ENCODE results near the gene SSU72. TPM values are rescaled to one million over a fixed set of nuclear protein-coding genes. Genes with fewer than 3 reads are reported as not detected.
A peak's percentile ranks its signal among the peaks of the same experiment; 100 is the strongest.

Gene SSU72
- total RNA-seq, 1 donor from 2014 or later, result 117 TPM

GRCh38 chr1:1543706-1544099, 31.0 kb downstream of the SSU72 start:
- no peaks in the 10 kb centered on the region for H3K9me3 Mint-ChIP-seq (ENCODE audit: unreplicated experiment)
- TF ChIP-seq CTCF (IDR thresholded peaks at IDR 0.05), result no peak
- peaks cover 2% of the 10 kb centered on the region for H3K36me3 Mint-ChIP-seq (ENCODE audit: unreplicated experiment)
- no peaks in the 10 kb centered on the region for H3K27me3 Mint-ChIP-seq (ENCODE audit: unreplicated experiment)
- no peak for DNase-seq (ENCODE audit: extremely low spot score, unreplicated experiment)
- no peak overlapping the region for H3K4me3 Mint-ChIP-seq (ENCODE audit: unreplicated experiment)
- H3K27ac Mint-ChIP-seq (ENCODE audit: unreplicated experiment), result no peak overlapping the region
- H3K4me1 Mint-ChIP-seq (ENCODE audit: unreplicated experiment), result peaks cover 7% of the 10 kb centered on the region

- Mint-ChIP-seq H3K27ac (ENCODE audit: unreplicated experiment) (no peak overlapping the region), H3K27me3 (ENCODE audit: unreplicated experiment) (no peaks in the 10 kb centered on the region), H3K4me1 (ENCODE audit: unreplicated experiment) (peaks cover 10% of the 10 kb centered on the region), H3K4me3 (ENCODE audit: unreplicated experiment) (no peak overlapping the region), H3K9me3 (ENCODE audit: unreplicated experiment) (no peaks in the 10 kb centered on the region), H3K36me3 (ENCODE audit: unreplicated experiment) (peaks cover 2% of the 10 kb centered on the region)
- TF ChIP-seq CTCF (IDR thresholded peaks at IDR 0.05), result no peak
- DNase-seq (ENCODE audit: extremely low spot score, unreplicated experiment), result no peak
Observed at GRCh38 chr1:1542766-1543705, 31.6 kb downstream of the SSU72 start.

- TF ChIP-seq CTCF (IDR thresholded peaks at IDR 0.05), result no peak
- Mint-ChIP-seq H3K27ac (ENCODE audit: unreplicated experiment) (no peak overlapping the region), H3K4me3 (ENCODE audit: unreplicated experiment) (peak overlapping the region; percentile 54), H3K36me3 (ENCODE audit: unreplicated experiment) (peaks cover 2% of the 10 kb centered on the region), H3K4me1 (ENCODE audit: unreplicated experiment) (peaks cover 10% of the 10 kb centered on the region), H3K27me3 (ENCODE audit: unreplicated experiment) (no peaks in the 10 kb centered on the region), H3K9me3 (ENCODE audit: unreplicated experiment) (no peaks in the 10 kb centered on the region)
- no peak for DNase-seq (ENCODE audit: extremely low spot score, unreplicated experiment)
Observed at GRCh38 chr1:1541956-1542765, 32.5 kb downstream of the SSU72 start.

- Mint-ChIP-seq H3K27me3 (ENCODE audit: unreplicated experiment) (no peaks in the 10 kb centered on the region), H3K36me3 (ENCODE audit: unreplicated experiment) (peaks cover 2% of the 10 kb centered on the region), H3K4me3 (ENCODE audit: unreplicated experiment) (peak overlapping the region; percentile 54), H3K27ac (ENCODE audit: unreplicated experiment) (no peak overlapping the region), H3K9me3 (ENCODE audit: unreplicated experiment) (no peaks in the 10 kb centered on the region), H3K4me1 (ENCODE audit: unreplicated experiment) (peaks cover 10% of the 10 kb centered on the region)
- no peak for DNase-seq (ENCODE audit: extremely low spot score, unreplicated experiment)
- no peak for TF ChIP-seq CTCF (IDR thresholded peaks at IDR 0.05)
Observed at GRCh38 chr1:1540818-1541628, 33.6 kb downstream of the SSU72 start.
